ENCODE measurements around the gene INPP5B.
"Not testable (repeated sequence)": the region's sequence is repeated elsewhere in the genome, so short reads cannot be mapped to it uniquely, and the experiment has no call there.

DNA sequence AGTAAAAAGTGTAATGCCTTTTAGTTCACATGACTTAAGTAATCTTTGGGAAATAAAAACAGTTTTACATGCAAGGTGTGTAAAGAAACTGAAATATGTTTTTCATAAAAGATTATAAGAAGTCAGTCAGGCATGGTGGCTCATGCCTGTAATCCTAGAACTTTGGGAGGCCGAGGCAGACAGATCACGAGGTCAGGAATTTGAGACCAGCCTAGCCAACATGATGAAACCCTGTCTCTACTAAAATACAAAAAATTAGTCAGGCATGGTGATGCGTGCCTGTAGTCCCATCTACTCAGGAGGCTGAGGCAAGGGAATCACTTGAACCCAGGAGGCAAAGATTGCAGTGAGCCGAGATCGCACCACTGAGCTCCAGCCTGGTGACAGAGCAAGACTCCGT lies 42.9 kb downstream of the INPP5B start:
- not testable (repeated sequence) for TF ChIP-seq ZNF121 (CRISPR knock-in tag; IDR thresholded peaks at IDR 0.05); NFE2L1 (CRISPR knock-in tag; IDR thresholded peaks at IDR 0.05); CBFB (CRISPR knock-in tag; IDR thresholded peaks at IDR 0.05; ENCODE audit: low read depth); ZNF138 (CRISPR knock-in tag; conservative IDR thresholded peaks at IDR 0.05); NR1H2 (CRISPR knock-in tag; IDR thresholded peaks at IDR 0.05); ATF1 (CRISPR knock-in tag; IDR thresholded peaks at IDR 0.05)
- TF ChIP-seq, protein P1, sequence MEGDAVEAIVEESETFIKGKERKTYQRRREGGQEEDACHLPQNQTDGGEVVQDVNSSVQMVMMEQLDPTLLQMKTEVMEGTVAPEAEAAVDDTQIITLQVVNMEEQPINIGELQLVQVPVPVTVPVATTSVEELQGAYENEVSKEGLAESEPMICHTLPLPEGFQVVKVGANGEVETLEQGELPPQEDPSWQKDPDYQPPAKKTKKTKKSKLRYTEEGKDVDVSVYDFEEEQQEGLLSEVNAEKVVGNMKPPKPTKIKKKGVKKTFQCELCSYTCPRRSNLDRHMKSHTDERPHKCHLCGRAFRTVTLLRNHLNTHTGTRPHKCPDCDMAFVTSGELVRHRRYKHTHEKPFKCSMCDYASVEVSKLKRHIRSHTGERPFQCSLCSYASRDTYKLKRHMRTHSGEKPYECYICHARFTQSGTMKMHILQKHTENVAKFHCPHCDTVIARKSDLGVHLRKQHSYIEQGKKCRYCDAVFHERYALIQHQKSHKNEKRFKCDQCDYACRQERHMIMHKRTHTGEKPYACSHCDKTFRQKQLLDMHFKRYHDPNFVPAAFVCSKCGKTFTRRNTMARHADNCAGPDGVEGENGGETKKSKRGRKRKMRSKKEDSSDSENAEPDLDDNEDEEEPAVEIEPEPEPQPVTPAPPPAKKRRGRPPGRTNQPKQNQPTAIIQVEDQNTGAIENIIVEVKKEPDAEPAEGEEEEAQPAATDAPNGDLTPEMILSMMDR (IDR thresholded peaks at IDR 0.05), result not testable (repeated sequence)
- TF ChIP-seq, protein P2, sequence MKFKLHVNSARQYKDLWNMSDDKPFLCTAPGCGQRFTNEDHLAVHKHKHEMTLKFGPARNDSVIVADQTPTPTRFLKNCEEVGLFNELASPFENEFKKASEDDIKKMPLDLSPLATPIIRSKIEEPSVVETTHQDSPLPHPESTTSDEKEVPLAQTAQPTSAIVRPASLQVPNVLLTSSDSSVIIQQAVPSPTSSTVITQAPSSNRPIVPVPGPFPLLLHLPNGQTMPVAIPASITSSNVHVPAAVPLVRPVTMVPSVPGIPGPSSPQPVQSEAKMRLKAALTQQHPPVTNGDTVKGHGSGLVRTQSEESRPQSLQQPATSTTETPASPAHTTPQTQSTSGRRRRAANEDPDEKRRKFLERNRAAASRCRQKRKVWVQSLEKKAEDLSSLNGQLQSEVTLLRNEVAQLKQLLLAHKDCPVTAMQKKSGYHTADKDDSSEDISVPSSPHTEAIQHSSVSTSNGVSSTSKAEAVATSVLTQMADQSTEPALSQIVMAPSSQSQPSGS (CRISPR knock-in tag; IDR thresholded peaks at IDR 0.05; ENCODE audit: borderline replicate concordance, low read depth), result not testable (repeated sequence)
- TF ChIP-seq, protein P3, sequence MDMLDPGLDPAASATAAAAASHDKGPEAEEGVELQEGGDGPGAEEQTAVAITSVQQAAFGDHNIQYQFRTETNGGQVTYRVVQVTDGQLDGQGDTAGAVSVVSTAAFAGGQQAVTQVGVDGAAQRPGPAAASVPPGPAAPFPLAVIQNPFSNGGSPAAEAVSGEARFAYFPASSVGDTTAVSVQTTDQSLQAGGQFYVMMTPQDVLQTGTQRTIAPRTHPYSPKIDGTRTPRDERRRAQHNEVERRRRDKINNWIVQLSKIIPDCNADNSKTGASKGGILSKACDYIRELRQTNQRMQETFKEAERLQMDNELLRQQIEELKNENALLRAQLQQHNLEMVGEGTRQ (CRISPR knock-in tag; IDR thresholded peaks at IDR 0.05), result not testable (repeated sequence)
- TF ChIP-seq, protein P4, sequence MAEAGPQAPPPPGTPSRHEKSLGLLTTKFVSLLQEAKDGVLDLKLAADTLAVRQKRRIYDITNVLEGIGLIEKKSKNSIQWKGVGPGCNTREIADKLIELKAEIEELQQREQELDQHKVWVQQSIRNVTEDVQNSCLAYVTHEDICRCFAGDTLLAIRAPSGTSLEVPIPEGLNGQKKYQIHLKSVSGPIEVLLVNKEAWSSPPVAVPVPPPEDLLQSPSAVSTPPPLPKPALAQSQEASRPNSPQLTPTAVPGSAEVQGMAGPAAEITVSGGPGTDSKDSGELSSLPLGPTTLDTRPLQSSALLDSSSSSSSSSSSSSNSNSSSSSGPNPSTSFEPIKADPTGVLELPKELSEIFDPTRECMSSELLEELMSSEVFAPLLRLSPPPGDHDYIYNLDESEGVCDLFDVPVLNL (CRISPR knock-in tag; IDR thresholded peaks at IDR 0.05; ENCODE audit: borderline replicate concordance, low read depth), result not testable (repeated sequence)
- TF ChIP-seq, protein P5, sequence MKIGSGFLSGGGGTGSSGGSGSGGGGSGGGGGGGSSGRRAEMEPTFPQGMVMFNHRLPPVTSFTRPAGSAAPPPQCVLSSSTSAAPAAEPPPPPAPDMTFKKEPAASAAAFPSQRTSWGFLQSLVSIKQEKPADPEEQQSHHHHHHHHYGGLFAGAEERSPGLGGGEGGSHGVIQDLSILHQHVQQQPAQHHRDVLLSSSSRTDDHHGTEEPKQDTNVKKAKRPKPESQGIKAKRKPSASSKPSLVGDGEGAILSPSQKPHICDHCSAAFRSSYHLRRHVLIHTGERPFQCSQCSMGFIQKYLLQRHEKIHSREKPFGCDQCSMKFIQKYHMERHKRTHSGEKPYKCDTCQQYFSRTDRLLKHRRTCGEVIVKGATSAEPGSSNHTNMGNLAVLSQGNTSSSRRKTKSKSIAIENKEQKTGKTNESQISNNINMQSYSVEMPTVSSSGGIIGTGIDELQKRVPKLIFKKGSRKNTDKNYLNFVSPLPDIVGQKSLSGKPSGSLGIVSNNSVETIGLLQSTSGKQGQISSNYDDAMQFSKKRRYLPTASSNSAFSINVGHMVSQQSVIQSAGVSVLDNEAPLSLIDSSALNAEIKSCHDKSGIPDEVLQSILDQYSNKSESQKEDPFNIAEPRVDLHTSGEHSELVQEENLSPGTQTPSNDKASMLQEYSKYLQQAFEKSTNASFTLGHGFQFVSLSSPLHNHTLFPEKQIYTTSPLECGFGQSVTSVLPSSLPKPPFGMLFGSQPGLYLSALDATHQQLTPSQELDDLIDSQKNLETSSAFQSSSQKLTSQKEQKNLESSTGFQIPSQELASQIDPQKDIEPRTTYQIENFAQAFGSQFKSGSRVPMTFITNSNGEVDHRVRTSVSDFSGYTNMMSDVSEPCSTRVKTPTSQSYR (CRISPR knock-in tag; IDR thresholded peaks at IDR 0.05), result not testable (repeated sequence)
- TF ChIP-seq, protein P6, sequence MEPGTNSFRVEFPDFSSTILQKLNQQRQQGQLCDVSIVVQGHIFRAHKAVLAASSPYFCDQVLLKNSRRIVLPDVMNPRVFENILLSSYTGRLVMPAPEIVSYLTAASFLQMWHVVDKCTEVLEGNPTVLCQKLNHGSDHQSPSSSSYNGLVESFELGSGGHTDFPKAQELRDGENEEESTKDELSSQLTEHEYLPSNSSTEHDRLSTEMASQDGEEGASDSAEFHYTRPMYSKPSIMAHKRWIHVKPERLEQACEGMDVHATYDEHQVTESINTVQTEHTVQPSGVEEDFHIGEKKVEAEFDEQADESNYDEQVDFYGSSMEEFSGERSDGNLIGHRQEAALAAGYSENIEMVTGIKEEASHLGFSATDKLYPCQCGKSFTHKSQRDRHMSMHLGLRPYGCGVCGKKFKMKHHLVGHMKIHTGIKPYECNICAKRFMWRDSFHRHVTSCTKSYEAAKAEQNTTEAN (CRISPR knock-in tag; IDR thresholded peaks at IDR 0.05), result not testable (repeated sequence)
